Body of pancreas (tissue), 4 donors: ENCODE results near the gene TCOF1. TPM values are rescaled to one million over a fixed set of nuclear protein-coding genes. Genes with fewer than 3 reads are reported as not detected.

Experiments used
- ATAC-seq: fragments of 150-250 bp; one replicate; pipeline ENCODE4 v1.9.1; 2016
- DNase-seq, 4 donors: peaks; one replicate each; pipeline ENCODE4 v3.0.0-alpha.2; 2019
- H3K27ac ChIP-seq, 4 donors: fragments of 200-600 bp; sonication (generic); 1 replicate in 3 of 4; 2 replicates in 1 of 4; pipeline versions ENCODE4 v1.5.1 to v1.6.1; 2016 to 2019; ENCODE audit warnings: mild to moderate bottlenecking in 1 of 4, mixed read lengths in 1 of 4, moderate library complexity in 1 of 4
- H3K27me3 ChIP-seq, 2 donors: fragments of 200-600 bp; sonication (generic); one replicate each; pipeline ENCODE4 v1.6.0; 2016; ENCODE audit warnings: mild to moderate bottlenecking in 1 of 2
- H3K36me3 ChIP-seq, 2 donors: fragments of 200-600 bp; sonication (generic); replicated peaks in 1 of 2; 2 replicates each; pipeline ENCODE4 v1.5.1; 2016; ENCODE audit warnings: low read depth in 2 of 2; ENCODE audit not compliant: insufficient read depth in 1 of 2
- H3K4me1 ChIP-seq: fragments of 200-600 bp; sonication (generic); one replicate; pipeline ENCODE4 v1.6.0; 2016
- H3K4me3 ChIP-seq, 2 donors: fragments of 200-600 bp; sonication (generic); 1 replicate in 1 of 2; 2 replicates in 1 of 2; pipeline ENCODE4 v1.5.1; 2016 to 2019
- H3K9me3 ChIP-seq, 3 donors: fragments of 200-600 bp; sonication (generic); 1 replicate in 2 of 3; 2 replicates in 1 of 3; pipeline ENCODE4 v1.5.1; 2016
- CTCF ChIP-seq, 7 experiments: fragments of 450-650 bp in 4 of 7; fragments of 200-600 bp in 3 of 7; sonication (generic) in 3 of 7; IDR thresholded peaks; one replicate each; pipeline ENCODE4 v1.5.1; 2016 to 2019; ENCODE audit warnings: antibody characterized with exemption in 7 of 7
- POLR2A ChIP-seq, 3 donors: fragments of 450-650 bp; IDR thresholded peaks; one replicate each; pipeline ENCODE4 v1.6.1; 2016; ENCODE audit warnings: antibody characterized with exemption in 3 of 3, mild to moderate bottlenecking in 2 of 3
- WGBS, 2 donors: methylation state at CpG; one replicate each; pipeline ENCODE4 v1.1.5; 2017; 5-methylcytosine and 5-hydroxymethylcytosine counted together
- intact Hi-C: fragments of 100-400 bp; cut with DNase I; formaldehyde crosslinking; loops from one replicate; pipeline ENCODE4 v1.15.1; 2023
- total RNA-seq, 2 donors: library from RNA; depleted of rRNA; stranded (reverse); fragments of >200 nt; gene quantifications; one replicate each; pipeline ENCODE4 v1.1.0, GENCODE V29; 2016

The TCOF1 gene
- total RNA-seq, 2 donors from 2014 or later: 18.9 to 23.4 TPM

GRCh38 chr5:150428106-150428876, 70.8 kb downstream of the TCOF1 start:
- H3K27ac ChIP-seq: peak overlapping the region in 2 of 4 donors; percentile 29 to 39
- intact Hi-C loops: no loop called here
- no peaks in the 10 kb centered on the region for H3K36me3 ChIP-seq
- DNase-seq (peak; percentile 31 to 57 (median 46)), ATAC-seq (peak; percentile 69)
- H3K4me1 ChIP-seq: peaks cover 10% of the 10 kb centered on the region
- no peak for TF ChIP-seq POLR2A (IDR thresholded peaks at IDR 0.05)
- TF ChIP-seq CTCF (IDR thresholded peaks at IDR 0.05): no peak
- no peak overlapping the region for H3K4me3 ChIP-seq
- H3K27me3 ChIP-seq: no peaks in the 10 kb centered on the region
- no peaks in the 10 kb centered on the region for H3K9me3 ChIP-seq
- 34 to 54% methylated on average over 9 to 18 of the region's 18 CpGs for WGBS, 2 donors

GRCh38 chr5:150428978-150429377, 71.5 kb downstream of the TCOF1 start:
- Histone ChIP-seq H3K27me3 (no peaks in the 10 kb centered on the region), H3K4me3 (no peak overlapping the region), H3K36me3 (no peaks in the 10 kb centered on the region), H3K4me1 (peaks cover 10% of the 10 kb centered on the region), H3K27ac (no peak overlapping the region), H3K9me3 (no peaks in the 10 kb centered on the region)
- ATAC-seq (no peak), DNase-seq (no peak)
- WGBS, 2 donors: 83 to 89% methylated on average over 4 to 5 of the region's 5 CpGs
- TF ChIP-seq POLR2A (IDR thresholded peaks at IDR 0.05): no peak
- TF ChIP-seq CTCF (IDR thresholded peaks at IDR 0.05): no peak
- intact Hi-C loops: no loop called here

GRCh38 chr5:150429410-150429873, 71.9 kb downstream of the TCOF1 start:
- ATAC-seq (no peak), DNase-seq (no peak)
- Histone ChIP-seq H3K36me3 (no peaks in the 10 kb centered on the region), H3K27me3 (no peaks in the 10 kb centered on the region), H3K4me3 (no peak overlapping the region), H3K4me1 (peaks cover 10% of the 10 kb centered on the region), H3K27ac (no peak overlapping the region), H3K9me3 (no peaks in the 10 kb centered on the region)
- 82 to 91% methylated on average over 5 of the region's 5 CpGs for WGBS, 2 donors
- TF ChIP-seq POLR2A (IDR thresholded peaks at IDR 0.05) (no peak), CTCF (IDR thresholded peaks at IDR 0.05) (no peak)
- intact Hi-C loops: no loop called here

GRCh38 chr5:150431048-150431447, 73.6 kb downstream of the TCOF1 start:
- TF ChIP-seq POLR2A (IDR thresholded peaks at IDR 0.05) (no peak), CTCF (IDR thresholded peaks at IDR 0.05) (no peak)
- Histone ChIP-seq H3K9me3 (no peaks in the 10 kb centered on the region), H3K4me1 (peaks cover 10% of the 10 kb centered on the region), H3K4me3 (no peak overlapping the region), H3K27ac (no peak overlapping the region), H3K27me3 (no peaks in the 10 kb centered on the region), H3K36me3 (no peaks in the 10 kb centered on the region)
- intact Hi-C loops: loop anchor here (10.0 kb wide), 1 partner anchor 276 kb away; the partner anchor contains the start of gene PDGFRB
- 82 to 84% methylated on average over 18 of the region's 18 CpGs for WGBS, 2 donors
- DNase-seq (no peak), ATAC-seq (no peak)
